A549 (cell line): ENCODE measurements around the gene FAM171A1.

Experiments used
- CEBPB ChIP-seq, 2 experiments: fragments of >200 bp in 1 of 2; sonication (Bioruptor Twin) in 1 of 2; formaldehyde crosslinking in 1 of 2; IDR thresholded peaks; 2 replicates each; pipeline ENCODE4 v1.6.1; 2012 to 2016
- EP300 ChIP-seq, 2 experiments: fragments of >200 bp; sonication (Bioruptor Twin); formaldehyde crosslinking; IDR thresholded peaks; 2 replicates in 1 of 2; 3 replicates in 1 of 2; pipeline ENCODE4 v1.6.1; 2016 to 2017
- HOXA7 ChIP-seq: fragments of 250-450 bp; sonication (Bioruptor Pico); IDR thresholded peaks from 2 replicates; pipeline ENCODE4 v1.5.0; 2020; ENCODE audit warnings: mild to moderate bottlenecking, moderate library complexity
- MAFK ChIP-seq: fragments of 450-650 bp; IDR thresholded peaks from 2 replicates; pipeline ENCODE4 v1.6.1; 2014; ENCODE audit not compliant: partially characterized antibody
- NFE2L2 ChIP-seq: fragments of 150-350 bp; conservative IDR thresholded peaks from 2 replicates; pipeline ENCODE4 v1.6.1; 2014; ENCODE audit warnings: low read length
- PHF8 ChIP-seq: fragments of 200-600 bp; sonication (generic); IDR thresholded peaks from 2 replicates; pipeline ENCODE4 v1.6.1; 2016; ENCODE audit warnings: low read depth, mild to moderate bottlenecking, antibody characterized with exemption, moderate library complexity, borderline replicate concordance
- POLR2A ChIP-seq: IDR thresholded peaks from 2 replicates; pipeline ENCODE4 v1.6.1; 2012; ENCODE audit warnings: mild to moderate bottlenecking, low read length
- RARB ChIP-seq: fragments of 250-450 bp; sonication (Bioruptor Pico); IDR thresholded peaks from 2 replicates; pipeline ENCODE4 v1.8.0; 2021; ENCODE audit warnings: mild to moderate bottlenecking, moderate library complexity
- RFX5 ChIP-seq: fragments of 450-650 bp; IDR thresholded peaks from 2 replicates; pipeline ENCODE4 v1.7.1; 2014; ENCODE audit warnings: antibody characterized with exemption, mild to moderate bottlenecking, moderate library complexity
- SMC3 ChIP-seq: fragments of >200 bp; sonication (Bioruptor Twin); formaldehyde crosslinking; IDR thresholded peaks from 3 replicates; pipeline ENCODE4 v1.6.1; 2018; ENCODE audit warnings: inconsistent platforms
- TFCP2L1 ChIP-seq: fragments of 250-450 bp; sonication (Bioruptor Pico); IDR thresholded peaks from 2 replicates; pipeline ENCODE4 v1.5.0; 2021; ENCODE audit warnings: mild to moderate bottlenecking
- TP53 ChIP-seq: fragments of 250-450 bp; sonication (Bioruptor Pico); IDR thresholded peaks from 2 replicates; pipeline ENCODE4 v1.5.0; 2021; ENCODE audit warnings: mild to moderate bottlenecking, moderate library complexity
- USF2 ChIP-seq: fragments of 450-650 bp; IDR thresholded peaks from 2 replicates; pipeline ENCODE4 v1.6.1; 2014; ENCODE audit warnings: antibody characterized with exemption
- TF ChIP-seq, protein P1 (sequence below): fragments of >200 bp; sonication (Bioruptor Twin); formaldehyde crosslinking; IDR thresholded peaks from 3 replicates; pipeline ENCODE4 v1.5.1; 2016

- TF ChIP-seq, protein P1, sequence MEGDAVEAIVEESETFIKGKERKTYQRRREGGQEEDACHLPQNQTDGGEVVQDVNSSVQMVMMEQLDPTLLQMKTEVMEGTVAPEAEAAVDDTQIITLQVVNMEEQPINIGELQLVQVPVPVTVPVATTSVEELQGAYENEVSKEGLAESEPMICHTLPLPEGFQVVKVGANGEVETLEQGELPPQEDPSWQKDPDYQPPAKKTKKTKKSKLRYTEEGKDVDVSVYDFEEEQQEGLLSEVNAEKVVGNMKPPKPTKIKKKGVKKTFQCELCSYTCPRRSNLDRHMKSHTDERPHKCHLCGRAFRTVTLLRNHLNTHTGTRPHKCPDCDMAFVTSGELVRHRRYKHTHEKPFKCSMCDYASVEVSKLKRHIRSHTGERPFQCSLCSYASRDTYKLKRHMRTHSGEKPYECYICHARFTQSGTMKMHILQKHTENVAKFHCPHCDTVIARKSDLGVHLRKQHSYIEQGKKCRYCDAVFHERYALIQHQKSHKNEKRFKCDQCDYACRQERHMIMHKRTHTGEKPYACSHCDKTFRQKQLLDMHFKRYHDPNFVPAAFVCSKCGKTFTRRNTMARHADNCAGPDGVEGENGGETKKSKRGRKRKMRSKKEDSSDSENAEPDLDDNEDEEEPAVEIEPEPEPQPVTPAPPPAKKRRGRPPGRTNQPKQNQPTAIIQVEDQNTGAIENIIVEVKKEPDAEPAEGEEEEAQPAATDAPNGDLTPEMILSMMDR: peak; percentile 87
- peak; percentile 75 for TF ChIP-seq SMC3
- TF ChIP-seq POLR2A: no peak
- TF ChIP-seq PHF8: no peak
- no peak for TF ChIP-seq MAFK
- no peak for TF ChIP-seq NFE2L2
- TF ChIP-seq TP53 (CRISPR knock-in tag): no peak
- TF ChIP-seq RARB: no peak
- TF ChIP-seq TFCP2L1: no peak
- no peak for TF ChIP-seq USF2
- TF ChIP-seq CEBPB (IDR thresholded peaks at IDR 0.05): no peak
- no peak for TF ChIP-seq EP300 (IDR thresholded peaks at IDR 0.05)
- no peak for TF ChIP-seq HOXA7 (CRISPR knock-in tag)
- TF ChIP-seq RFX5: no peak
Measured at GRCh38 chr10:15209827-15210509, 161.1 kb downstream of the FAM171A1 start.
